HG03135 (cell line): ENCODE results near the gene TRRAP.
"Not testable (repeated sequence)": the region's sequence is repeated elsewhere in the genome, so short reads cannot be mapped to it uniquely, and the experiment has no call there.

Source experiments
- ATAC-seq: cut with Tn5 transposase; IDR thresholded peaks from one replicate; pipeline ENCODE4 v1.9.1; 2021; ENCODE audit warnings: mild to moderate bottlenecking, moderate library complexity; ENCODE audit not compliant: unreplicated experiment

Gene TRRAP

GRCh38 chr7:99040104-99040958 is 162.0 kb downstream of the TRRAP start:
- no peak for ATAC-seq

GRCh38 chr7:99041526-99041925 is 163.2 kb downstream of the TRRAP start:
- no peak for ATAC-seq

- ATAC-seq = no peak
Observed at GRCh38 chr7:99042957-99043356, 164.6 kb downstream of the TRRAP start.

GRCh38 chr7:99044858-99045257 is 166.5 kb downstream of the TRRAP start:
- not testable (repeated sequence) for ATAC-seq

GRCh38 chr7:99046262-99046661 is 167.9 kb downstream of the TRRAP start:
- ATAC-seq = not testable (repeated sequence)

GRCh38 chr7:99046722-99047121 is 168.4 kb downstream of the TRRAP start:
- no peak for ATAC-seq

- no peak for ATAC-seq
Observed at GRCh38 chr7:99047526-99048077, 169.3 kb downstream of the TRRAP start.

GRCh38 chr7:99050971-99051370 is 172.6 kb downstream of the TRRAP start:
- ATAC-seq = no peak

GRCh38 chr7:99054781-99055180 is 176.4 kb downstream of the TRRAP start:
- no peak for ATAC-seq

- no peak for ATAC-seq
Observed at GRCh38 chr7:99061001-99061776, 182.9 kb downstream of the TRRAP start.
